Upper lobe of left lung (tissue), 6 donors: Measurements from ENCODE around the gene TAF1D. TPM values are rescaled to one million over a fixed set of nuclear protein-coding genes. Genes with fewer than 3 reads are reported as not detected.

Experiments used
- ATAC-seq, 2 donors: fragments of 200-7000 bp; cut with Tn5 transposase; one replicate each; pipeline ENCODE4 v1.9.1; 2022; ENCODE audit warnings: mild to moderate bottlenecking in 2 of 2, moderate library complexity in 2 of 2; ENCODE audit not compliant: low FRiP score in 2 of 2
- DNase-seq, 2 donors: peaks; one replicate each; pipeline ENCODE4 v3.0.0-alpha.2; 2019 to 2020
- H3K27ac ChIP-seq, 4 donors: fragments of 200-600 bp; sonication (generic); one replicate each; pipeline ENCODE4 v1.5.1; 2016 to 2019
- H3K27me3 ChIP-seq, 4 donors: fragments of 200-600 bp; sonication (generic); one replicate each; pipeline ENCODE4 v1.5.1; 2017 to 2019
- H3K36me3 ChIP-seq, 4 donors: fragments of 200-600 bp; sonication (generic); one replicate each; pipeline ENCODE4 v1.5.1; 2016 to 2019
- H3K4me1 ChIP-seq, 4 donors: fragments of 200-600 bp; sonication (generic); one replicate each; pipeline ENCODE4 v1.5.1; 2018 to 2019
- H3K4me3 ChIP-seq, 4 donors: fragments of 200-600 bp; sonication (generic); one replicate each; pipeline ENCODE4 v1.5.1; 2017 to 2019; ENCODE audit warnings: mild to moderate bottlenecking in 2 of 4, moderate library complexity in 1 of 4
- H3K9me3 ChIP-seq, 4 donors: fragments of 200-600 bp; sonication (generic); one replicate each; pipeline ENCODE4 v1.5.1; 2018 to 2019
- EP300 ChIP-seq, 4 donors: sonication (generic); formaldehyde crosslinking; IDR thresholded peaks; one replicate each; pipeline ENCODE4 v1.5.1; 2017; ENCODE audit warnings: antibody characterized with exemption in 4 of 4, control low read depth in 2 of 4
- POLR2A ChIP-seq, 4 donors: fragments of 450-650 bp; IDR thresholded peaks; one replicate each; pipeline ENCODE4 v1.5.1; 2016 to 2017; ENCODE audit warnings: antibody characterized with exemption in 4 of 4, mild to moderate bottlenecking in 2 of 4
- POLR2AphosphoS5 ChIP-seq, 2 donors: sonication (generic); formaldehyde crosslinking; IDR thresholded peaks; one replicate each; pipeline ENCODE4 v1.5.1; 2017; ENCODE audit warnings: antibody characterized with exemption in 2 of 2
- WGBS, 2 donors: methylation state at CpG; one replicate each; pipeline ENCODE4 v1.1.5; 2017 to 2018; 5-methylcytosine and 5-hydroxymethylcytosine counted together
- total RNA-seq, 6 donors: library from RNA; depleted of rRNA in 4 of 6; stranded (reverse); fragments of >200 nt in 4 of 6; gene quantifications; one replicate each; pipeline versions ENCODE4 v1.1.0 to v1.2.1, GENCODE V29; 2016 to 2021
- TF ChIP-seq, protein P1 (sequence below), 6 experiments: fragments of 450-650 bp in 4 of 6; fragments of 200-600 bp in 2 of 6; sonication (generic) in 2 of 6; IDR thresholded peaks; one replicate each; pipeline ENCODE4 v1.5.1; 2016 to 2019; ENCODE audit warnings: antibody characterized with exemption in 6 of 6
- donor health status: DM: no; HTN: no; CAD: no; lungs with moderate emphysema.
- donor health status: DM: no; HTN: yes; CAD: no; lungs with severe emphysema.

TAF1D gene
- total RNA-seq, 6 donors from 2014 or later, result 70.5 to 195 (median 88.5) TPM

- H3K4me1 ChIP-seq, result peaks cover 0 to 2% (median 0%) of the 10 kb centered on the region in 4 donors
- peaks cover 6 to 18% (median 13%) of the 10 kb centered on the region in 4 donors for H3K9me3 ChIP-seq
- TF ChIP-seq POLR2A (IDR thresholded peaks at IDR 0.05) (no peak), EP300 (IDR thresholded peaks at IDR 0.05) (no peak), POLR2AphosphoS5 (IDR thresholded peaks at IDR 0.05) (no peak)
- TF ChIP-seq, protein P1, sequence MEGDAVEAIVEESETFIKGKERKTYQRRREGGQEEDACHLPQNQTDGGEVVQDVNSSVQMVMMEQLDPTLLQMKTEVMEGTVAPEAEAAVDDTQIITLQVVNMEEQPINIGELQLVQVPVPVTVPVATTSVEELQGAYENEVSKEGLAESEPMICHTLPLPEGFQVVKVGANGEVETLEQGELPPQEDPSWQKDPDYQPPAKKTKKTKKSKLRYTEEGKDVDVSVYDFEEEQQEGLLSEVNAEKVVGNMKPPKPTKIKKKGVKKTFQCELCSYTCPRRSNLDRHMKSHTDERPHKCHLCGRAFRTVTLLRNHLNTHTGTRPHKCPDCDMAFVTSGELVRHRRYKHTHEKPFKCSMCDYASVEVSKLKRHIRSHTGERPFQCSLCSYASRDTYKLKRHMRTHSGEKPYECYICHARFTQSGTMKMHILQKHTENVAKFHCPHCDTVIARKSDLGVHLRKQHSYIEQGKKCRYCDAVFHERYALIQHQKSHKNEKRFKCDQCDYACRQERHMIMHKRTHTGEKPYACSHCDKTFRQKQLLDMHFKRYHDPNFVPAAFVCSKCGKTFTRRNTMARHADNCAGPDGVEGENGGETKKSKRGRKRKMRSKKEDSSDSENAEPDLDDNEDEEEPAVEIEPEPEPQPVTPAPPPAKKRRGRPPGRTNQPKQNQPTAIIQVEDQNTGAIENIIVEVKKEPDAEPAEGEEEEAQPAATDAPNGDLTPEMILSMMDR (IDR thresholded peaks at IDR 0.05), result no peak
- peaks cover 3 to 66% (median 14%) of the 10 kb centered on the region in 4 donors for H3K36me3 ChIP-seq
- no peaks in the 10 kb centered on the region for H3K27me3 ChIP-seq
- ATAC-seq (no peak), DNase-seq (no peak)
- no peak overlapping the region for H3K4me3 ChIP-seq
- no peak overlapping the region for H3K27ac ChIP-seq
These were observed 28.6 kb downstream of the TAF1D start for GRCh38 chr11:93712678-93713077.

DNA sequence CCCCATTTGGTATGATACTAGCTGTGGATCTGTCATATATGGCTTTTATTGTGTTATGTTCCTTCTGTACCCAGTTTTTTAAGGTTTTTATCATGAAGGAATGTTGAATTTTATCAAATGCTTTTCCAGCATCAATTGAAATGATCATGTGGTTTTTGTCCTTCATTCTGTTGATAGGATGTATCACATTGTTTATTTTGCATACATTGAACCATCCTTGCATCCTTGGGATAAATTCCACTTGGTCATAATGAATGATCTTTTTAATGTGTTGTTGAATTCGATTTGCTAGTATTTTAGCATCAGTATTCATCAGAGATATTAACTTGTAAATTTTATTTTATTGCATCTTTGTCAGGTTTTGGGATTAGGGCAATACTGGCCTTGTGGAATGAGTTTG is 31.1 kb downstream of the TAF1D start:
- Histone ChIP-seq H3K4me1 (no peaks in the 10 kb centered on the region), H3K9me3 (peaks cover 6 to 18% (median 13%) of the 10 kb centered on the region in 4 donors), H3K27ac (no peak overlapping the region), H3K27me3 (no peaks in the 10 kb centered on the region), H3K36me3 (peaks cover 3 to 68% (median 21%) of the 10 kb centered on the region in 4 donors), H3K4me3 (no peak overlapping the region)
- no peak for TF ChIP-seq POLR2A (IDR thresholded peaks at IDR 0.05)
- no peak for TF ChIP-seq EP300 (IDR thresholded peaks at IDR 0.05)
- TF ChIP-seq POLR2AphosphoS5 (IDR thresholded peaks at IDR 0.05), result no peak
- TF ChIP-seq, protein P1 (IDR thresholded peaks at IDR 0.05), result no peak
- WGBS, 2 donors, result 100% methylated on average over 1 of the region's 1 CpG
- ATAC-seq (no peak), DNase-seq (no peak)

- Histone ChIP-seq H3K36me3 (peaks cover 3 to 69% (median 30%) of the 10 kb centered on the region in 4 donors), H3K27me3 (no peaks in the 10 kb centered on the region), H3K4me3 (no peak overlapping the region), H3K9me3 (peaks cover 0 to 2% (median under 1%) of the 10 kb centered on the region in 4 donors), H3K4me1 (no peaks in the 10 kb centered on the region), H3K27ac (no peak overlapping the region)
- DNase-seq, result no peak
- WGBS, 2 donors, result 94 to 100% methylated on average over 2 of the region's 2 CpGs
- ATAC-seq, result no peak
- TF ChIP-seq POLR2AphosphoS5 (IDR thresholded peaks at IDR 0.05) (no peak), POLR2A (IDR thresholded peaks at IDR 0.05) (no peak), EP300 (IDR thresholded peaks at IDR 0.05) (no peak)
- TF ChIP-seq, protein P1 (IDR thresholded peaks at IDR 0.05), result no peak
These were observed 37.1 kb downstream of the TAF1D start for GRCh38 chr11:93704237-93704636.

GRCh38 chr11:93700830-93701229 is 40.5 kb downstream of the TAF1D start:
- Histone ChIP-seq H3K27ac (no peak overlapping the region), H3K9me3 (no peaks in the 10 kb centered on the region), H3K36me3 (peaks cover 25 to 72% (median 42%) of the 10 kb centered on the region in 4 donors), H3K4me3 (no peak overlapping the region), H3K27me3 (no peaks in the 10 kb centered on the region), H3K4me1 (no peaks in the 10 kb centered on the region)
- TF ChIP-seq POLR2A (IDR thresholded peaks at IDR 0.05) (no peak), EP300 (IDR thresholded peaks at IDR 0.05) (no peak), POLR2AphosphoS5 (IDR thresholded peaks at IDR 0.05) (no peak)
- TF ChIP-seq, protein P1 (IDR thresholded peaks at IDR 0.05), result no peak
- WGBS, 2 donors, result 93 to 96% methylated on average over 3 of the region's 3 CpGs
- ATAC-seq (no peak), DNase-seq (no peak)

GRCh38 chr11:93697611-93698010 is 43.7 kb downstream of the TAF1D start:
- Histone ChIP-seq H3K36me3 (peaks cover 33 to 81% (median 41%) of the 10 kb centered on the region in 4 donors), H3K4me3 (no peak overlapping the region), H3K9me3 (no peaks in the 10 kb centered on the region), H3K27me3 (no peaks in the 10 kb centered on the region), H3K27ac (no peak overlapping the region), H3K4me1 (no peaks in the 10 kb centered on the region)
- WGBS, 2 donors, result 97% methylated on average over 4 of the region's 4 CpGs
- TF ChIP-seq POLR2A (IDR thresholded peaks at IDR 0.05), result no peak
- DNase-seq (no peak), ATAC-seq (no peak)
